GM21717 (cell line): Measurements from ENCODE around the gene TMA7B.

Experiments
- ATAC-seq: cut with Tn5 transposase; IDR thresholded peaks from one replicate; pipeline ENCODE4 v1.9.1; 2021; ENCODE audit warnings: mild to moderate bottlenecking, moderate library complexity; ENCODE audit not compliant: unreplicated experiment

TMA7B gene

DNA sequence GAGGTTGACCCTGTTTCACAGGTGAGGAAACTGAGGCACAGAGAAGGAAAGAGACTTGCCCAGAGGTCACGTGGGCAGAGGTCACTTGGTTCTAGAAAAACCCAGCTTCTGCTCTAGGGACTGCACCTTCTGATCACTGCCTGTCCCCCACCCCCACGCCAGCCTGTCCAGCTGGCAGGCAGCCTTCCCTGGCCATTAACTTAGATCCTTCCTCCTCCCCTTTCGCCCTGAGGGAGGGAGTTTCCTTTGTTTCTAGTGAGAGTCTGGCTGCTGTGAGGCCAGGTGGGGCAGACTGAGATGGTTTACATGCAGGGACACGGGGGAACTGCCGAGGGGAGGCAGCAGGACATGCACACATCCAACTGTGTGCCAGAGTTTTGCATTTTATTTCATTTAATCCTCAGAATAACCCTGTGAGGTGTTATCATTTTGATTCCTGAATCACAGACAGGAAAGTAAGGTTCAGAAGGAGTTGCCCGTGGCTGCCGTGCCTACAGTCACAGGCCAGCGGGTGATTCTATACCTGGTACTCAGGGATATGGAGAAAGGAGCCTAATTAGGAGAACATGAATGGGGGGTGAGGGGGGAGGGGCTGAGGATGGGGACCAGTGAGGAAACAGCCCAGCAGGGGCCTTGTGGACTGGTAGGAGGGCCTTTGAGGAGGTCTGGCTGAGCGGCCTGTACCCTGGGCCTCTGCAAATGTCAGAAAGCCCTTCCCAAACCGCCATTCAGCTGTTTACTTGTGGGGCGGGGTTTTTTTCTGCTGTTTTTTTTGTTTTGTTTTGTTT lies 37.9 kb downstream of the TMA7B start:
- no peak for ATAC-seq

GRCh38 chr22:39999144-39999757 lies 39.1 kb downstream of the TMA7B start:
- no peak for ATAC-seq

DNA sequence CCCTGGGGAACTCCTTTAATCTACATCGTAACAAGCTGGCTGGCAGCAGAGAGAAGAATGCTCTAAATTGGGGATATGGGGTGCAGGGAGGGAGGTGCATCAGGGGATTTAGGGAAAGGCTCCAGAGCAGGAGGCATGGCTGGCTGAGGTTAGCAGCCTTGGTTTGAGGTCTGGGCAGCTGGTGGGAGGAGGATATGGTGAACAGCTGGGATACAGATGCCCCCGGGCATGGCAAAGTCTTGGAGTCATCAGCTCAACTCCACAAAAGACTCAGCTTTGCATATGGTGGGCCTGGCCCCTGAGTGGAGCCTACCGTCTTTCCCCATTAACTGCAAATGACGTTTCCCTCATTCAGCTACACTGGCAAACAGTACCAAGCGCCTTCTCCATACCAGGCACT lies 40.0 kb downstream of the TMA7B start:
- ATAC-seq: no peak

GRCh38 chr22:40001106-40001505 lies 40.9 kb downstream of the TMA7B start:
- ATAC-seq: no peak

- ATAC-seq: no peak
Measured at GRCh38 chr22:40001800-40002577, 41.8 kb downstream of the TMA7B start.

DNA sequence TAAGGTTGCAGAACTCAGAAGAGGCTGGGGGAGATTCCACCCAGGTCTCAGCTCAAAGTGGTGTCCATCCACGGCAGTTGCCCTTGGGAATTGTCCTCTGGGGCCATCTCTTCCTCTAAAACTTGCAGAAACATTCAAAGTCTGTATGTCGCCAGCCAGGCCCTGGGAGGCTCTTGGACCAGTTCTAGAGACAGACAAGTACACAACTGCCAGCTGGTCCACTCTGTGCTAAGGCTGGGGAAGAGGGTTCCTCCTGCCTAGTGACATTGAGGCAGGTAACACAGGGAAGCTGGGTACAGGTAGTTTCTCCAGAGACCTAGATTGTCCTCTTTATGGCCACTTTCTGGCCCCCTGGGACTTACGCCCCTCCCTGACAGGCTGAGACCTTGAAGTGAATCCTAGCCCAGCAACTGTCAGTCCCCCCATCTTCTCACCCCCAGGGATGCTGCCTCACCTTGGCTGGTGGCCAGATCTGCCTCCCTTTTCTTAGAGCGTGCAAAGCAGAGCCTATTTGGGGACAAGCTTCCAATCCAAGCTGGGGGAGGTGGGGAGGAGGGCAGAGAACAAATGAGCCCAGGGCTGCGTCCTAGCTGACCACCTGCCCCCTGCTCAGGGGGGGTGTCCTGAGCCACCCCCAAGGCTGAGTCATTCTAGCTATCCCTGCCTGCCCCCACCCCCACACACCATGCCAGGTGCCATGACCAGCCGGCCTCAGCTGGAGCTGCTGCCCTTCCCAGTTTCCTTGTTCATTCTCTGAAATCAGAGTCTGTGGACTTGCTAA lies 42.9 kb downstream of the TMA7B start:
- no peak for ATAC-seq

DNA sequence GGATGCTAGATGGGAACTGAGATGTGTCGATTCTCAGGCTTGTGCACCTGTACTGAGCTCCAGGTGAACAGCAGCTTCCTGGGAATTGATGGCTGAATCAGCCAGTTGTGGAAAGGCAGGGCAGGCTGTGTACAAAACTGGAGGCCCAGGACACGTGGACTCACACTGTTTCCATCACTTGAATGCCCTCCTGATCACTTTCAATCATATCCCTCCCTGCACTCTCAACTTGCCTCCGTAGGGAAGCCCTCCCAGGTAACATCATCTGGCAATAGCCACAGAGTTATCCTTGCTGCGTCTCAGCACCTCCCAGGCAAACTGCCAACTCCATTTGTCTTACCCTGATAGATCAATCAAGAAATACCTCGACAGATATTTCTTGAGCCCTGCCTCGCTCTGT lies 44.6 kb downstream of the TMA7B start:
- no peak for ATAC-seq

GRCh38 chr22:40006641-40007040 lies 46.4 kb downstream of the TMA7B start:
- no peak for ATAC-seq

- ATAC-seq: no peak
Measured at GRCh38 chr22:40007853-40008710, 47.9 kb downstream of the TMA7B start.

DNA sequence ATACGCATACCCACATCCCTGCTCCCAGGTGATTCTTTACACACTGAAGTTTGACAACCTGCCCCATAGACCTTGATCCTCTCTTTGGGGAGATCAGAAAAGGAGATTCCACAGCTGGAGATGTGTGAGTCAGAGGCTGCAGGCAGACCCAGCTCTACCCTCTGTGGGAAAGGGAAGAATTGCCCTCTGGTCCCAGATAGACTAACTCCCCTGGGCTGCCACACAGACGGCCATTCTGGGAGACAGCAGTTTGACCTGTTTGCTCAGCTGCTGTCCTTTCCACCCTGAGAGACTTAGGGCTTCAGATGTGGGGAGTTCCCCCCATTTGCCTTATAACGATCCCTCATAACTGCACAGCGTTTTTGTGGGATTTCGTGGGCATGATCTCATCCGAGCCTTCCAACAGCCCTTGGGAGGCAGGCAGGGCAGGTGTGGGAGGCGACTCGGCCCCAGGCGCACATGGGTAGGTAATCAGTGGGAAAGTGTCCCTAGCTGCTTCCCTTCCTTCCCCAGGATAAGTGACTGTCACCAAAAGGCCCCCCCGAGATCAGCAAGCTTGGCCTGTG lies 48.6 kb downstream of the TMA7B start:
- ATAC-seq: no peak

DNA sequence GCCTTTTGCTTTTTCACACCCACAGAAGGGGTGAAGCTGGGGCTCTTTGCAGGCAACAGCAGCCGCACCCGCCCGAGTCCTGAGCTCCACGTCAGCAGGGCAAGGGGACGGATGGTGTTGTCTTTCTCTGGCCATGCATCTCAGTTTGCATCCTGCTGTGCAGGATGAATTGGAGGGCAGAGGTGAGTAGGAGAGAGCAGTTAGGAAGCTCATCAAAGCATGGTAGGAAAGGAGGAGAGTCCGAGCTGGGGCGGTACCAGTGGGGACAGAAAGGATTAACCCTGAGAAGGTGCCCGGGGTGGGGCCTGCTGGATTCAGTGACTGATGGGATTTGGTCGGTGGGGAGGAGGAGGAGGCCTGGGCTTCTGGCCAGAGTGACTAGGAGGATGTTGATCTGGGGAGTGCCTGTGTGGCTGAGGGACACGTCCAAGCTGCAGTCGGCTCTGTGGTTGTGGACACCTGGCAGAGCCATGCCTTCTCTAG lies 49.1 kb downstream of the TMA7B start:
- ATAC-seq: no peak

- no peak for ATAC-seq
Measured at GRCh38 chr22:40009951-40010671, 49.9 kb downstream of the TMA7B start.

DNA sequence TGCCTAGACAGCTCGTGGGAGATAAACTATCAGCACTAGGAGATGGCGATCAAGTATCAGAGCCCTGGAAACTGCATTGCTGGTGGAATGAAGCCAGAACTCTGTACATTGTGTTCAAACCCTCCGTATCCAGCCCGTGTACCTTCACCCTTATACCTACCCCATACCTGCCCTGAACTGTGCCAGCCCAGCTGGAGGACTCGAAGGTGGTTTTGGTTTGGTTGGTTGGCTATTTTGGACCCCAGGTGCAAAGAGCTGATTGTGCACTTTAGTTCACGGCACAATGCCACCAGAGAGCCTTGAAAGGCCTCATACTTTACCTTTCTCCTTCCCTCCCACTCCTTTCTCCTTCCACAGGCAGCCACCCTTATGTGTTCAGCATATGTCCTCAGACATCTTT lies 50.5 kb downstream of the TMA7B start:
- ATAC-seq: no peak
